Left ventricle myocardium superior (tissue), 1 donor: ENCODE measurements around the gene CLDN11. TPM values are rescaled to one million over a fixed set of nuclear protein-coding genes. Genes with fewer than 3 reads are reported as not detected.

Experiments used
- ATAC-seq: fragments of 200-7000 bp; cut with Tn5 transposase; one replicate; pipeline ENCODE4 v1.9.1; 2020; ENCODE audit warnings: mild to moderate bottlenecking, moderate library complexity
- DNase-seq: peaks from one replicate; pipeline ENCODE4 v3.0.0-alpha.2; 2020
- intact Hi-C: fragments of 100-400 bp; cut with micrococcal nuclease; formaldehyde crosslinking; loops from one replicate; pipeline ENCODE4 v1.11.0; 2022
- microRNA-seq: library from miRNA; unstranded; fragments of <30 nt; microRNA quantifications from one replicate; pipeline ENCODE4 v1.2.0, GENCODE V29; 2020; ENCODE audit warnings: borderline number of aligned reads
- total RNA-seq: library from RNA; stranded (reverse); fragmentation: NEBNext Ultra II Directional; extraction: Animal tissue kit (Norgen Biotek cat#: 25700); gene quantifications from one replicate; pipeline ENCODE4 v1.2.1, GENCODE V29; 2021
- donor health status: DM: no; HTN: yes; CAD: no; lungs with severe emphysema.

Gene CLDN11
- total RNA-seq, 1 donor from 2014 or later, result 4.2 TPM

DNA sequence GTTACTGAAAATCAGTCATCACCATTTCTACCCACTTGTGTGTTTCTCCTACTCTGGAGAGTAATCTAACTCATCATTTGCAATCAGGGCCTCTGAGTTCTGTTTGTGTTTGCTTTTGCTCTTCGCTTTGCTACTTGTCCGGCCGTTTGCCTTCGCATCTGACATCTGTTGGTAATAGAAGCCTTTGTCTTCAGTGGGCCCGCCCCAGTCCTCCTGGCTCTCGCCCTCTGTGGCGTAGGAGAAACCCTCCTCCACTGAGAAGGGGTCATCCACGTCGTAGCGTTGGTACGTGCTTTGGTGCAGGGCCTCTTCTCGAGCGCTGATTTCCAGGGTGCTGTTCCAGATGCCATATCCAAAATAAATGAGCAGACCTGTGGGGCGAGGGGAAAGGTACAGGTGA lies 48.3 kb downstream of the CLDN11 start:
- intact Hi-C loops, result no loop called here
- DNase-seq, result no peak
- ATAC-seq, result no peak

DNA sequence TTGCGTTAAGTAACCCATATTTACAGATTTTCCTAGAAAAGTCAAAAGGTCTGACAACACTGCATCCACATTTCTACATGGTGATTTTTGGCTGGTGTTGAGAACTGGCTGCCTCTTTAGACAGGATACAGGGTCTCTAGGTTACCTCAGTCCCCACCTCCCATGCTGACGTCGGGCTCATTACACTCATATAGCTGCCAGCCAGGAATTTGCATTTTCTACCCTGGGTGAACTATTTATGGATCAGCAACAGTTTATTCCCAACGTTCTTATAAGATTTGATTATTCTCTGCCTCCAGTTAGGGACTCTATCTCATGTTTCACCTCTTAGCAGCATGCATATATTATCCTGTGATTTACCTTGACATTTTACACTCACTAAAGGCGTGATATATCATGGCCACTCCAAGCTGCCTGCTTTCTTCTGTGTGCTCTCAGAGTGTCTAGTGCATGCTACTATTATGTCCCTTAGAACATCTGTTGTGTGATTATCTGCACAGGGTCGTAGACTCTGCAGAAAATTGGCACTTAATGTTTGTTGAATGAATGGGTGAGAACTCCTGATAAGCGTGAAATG lies 49.0 kb downstream of the CLDN11 start:
- no peak for DNase-seq
- intact Hi-C loops, result no loop called here
- no peak for ATAC-seq

DNA sequence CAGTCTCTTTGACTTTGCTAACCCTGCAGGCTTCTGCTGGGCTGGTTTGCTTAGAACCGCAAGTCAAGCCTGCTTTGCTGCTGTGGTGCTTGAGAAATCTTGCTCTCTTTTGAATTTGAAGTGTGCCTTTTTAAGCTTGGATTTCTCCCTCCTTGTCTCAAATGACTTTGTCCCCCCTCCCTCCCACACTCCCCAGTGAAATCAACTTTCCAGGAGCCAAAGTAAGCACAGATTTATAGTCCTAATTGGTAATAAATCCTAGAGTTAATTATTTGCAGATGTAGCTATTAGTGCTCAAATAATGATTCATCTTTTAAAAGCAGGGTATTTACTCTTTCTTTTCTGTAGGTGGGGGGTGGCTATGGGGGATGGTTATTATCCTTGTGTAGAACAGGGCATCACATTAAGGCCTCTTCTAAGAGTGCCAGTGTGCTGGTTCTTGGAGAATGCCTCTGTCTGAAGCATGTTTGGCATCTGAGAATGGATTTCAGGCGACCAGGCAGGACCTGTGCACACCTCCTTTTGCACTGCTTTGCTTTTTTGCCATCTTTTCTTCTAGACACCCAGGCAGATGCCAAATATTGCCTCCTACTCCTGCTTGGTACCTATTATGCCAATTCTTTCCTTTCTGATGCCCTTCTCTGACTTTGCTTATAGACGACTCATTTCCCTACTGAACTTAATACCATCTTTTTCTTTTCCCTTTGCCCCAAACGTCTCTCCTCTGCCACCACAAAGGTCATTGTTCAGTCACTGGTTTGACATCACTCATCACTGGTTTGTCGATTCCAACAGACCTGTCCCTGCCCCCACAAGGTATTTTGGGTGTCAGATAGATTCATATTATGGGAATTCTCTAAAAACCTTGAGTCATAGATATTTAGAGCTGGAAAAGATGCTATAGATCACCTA lies 50.7 kb downstream of the CLDN11 start:
- intact Hi-C loops, result no loop called here
- ATAC-seq, result no peak
- no peak for DNase-seq

DNA sequence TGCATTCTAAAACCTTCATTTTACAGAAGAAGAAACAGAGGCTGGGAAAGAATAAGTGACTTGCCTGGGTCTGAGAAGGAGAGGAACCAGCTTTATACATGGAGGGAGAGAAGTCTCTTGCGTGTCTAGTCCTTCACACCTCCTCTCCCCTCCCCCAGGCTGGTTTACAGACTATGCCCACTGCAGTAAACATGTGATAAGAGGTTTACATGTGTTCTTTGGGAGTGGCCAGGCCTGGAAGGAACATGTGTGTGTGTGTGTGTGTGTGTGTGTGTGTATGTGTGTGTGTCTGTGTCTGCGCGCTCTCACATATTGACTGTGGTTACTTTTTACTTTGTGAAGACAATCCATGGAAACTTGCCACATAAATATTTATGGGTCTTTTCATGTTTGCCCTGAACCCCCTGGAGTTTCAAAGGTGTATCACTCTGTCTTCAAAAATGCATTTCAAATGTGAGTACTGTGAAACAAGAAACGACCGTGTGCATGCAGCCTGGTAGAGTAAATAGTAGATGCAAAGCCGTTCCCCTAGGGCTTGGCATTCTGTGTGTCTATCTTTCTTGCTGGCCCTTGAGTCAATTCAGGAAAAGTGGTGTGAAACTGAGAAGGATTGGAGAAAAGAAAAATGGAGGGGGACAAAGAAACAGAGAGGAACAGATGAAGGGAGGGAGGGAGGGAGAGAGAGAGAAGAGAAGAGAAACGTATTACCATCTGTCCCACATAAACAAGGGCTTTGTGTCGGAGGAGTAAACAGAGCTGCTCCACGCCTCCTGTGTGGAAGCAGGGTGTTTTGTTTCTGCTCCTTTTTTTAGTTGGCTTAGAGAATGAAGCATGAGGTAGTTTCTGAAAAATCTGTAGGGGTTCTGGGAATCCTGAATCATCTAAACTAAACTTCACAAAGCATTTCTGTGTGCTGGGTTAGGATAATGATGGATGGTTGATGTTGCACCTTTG lies 51.7 kb downstream of the CLDN11 start:
- ATAC-seq (peak; percentile 32), DNase-seq (no peak)
- intact Hi-C loops, result no loop called here

DNA sequence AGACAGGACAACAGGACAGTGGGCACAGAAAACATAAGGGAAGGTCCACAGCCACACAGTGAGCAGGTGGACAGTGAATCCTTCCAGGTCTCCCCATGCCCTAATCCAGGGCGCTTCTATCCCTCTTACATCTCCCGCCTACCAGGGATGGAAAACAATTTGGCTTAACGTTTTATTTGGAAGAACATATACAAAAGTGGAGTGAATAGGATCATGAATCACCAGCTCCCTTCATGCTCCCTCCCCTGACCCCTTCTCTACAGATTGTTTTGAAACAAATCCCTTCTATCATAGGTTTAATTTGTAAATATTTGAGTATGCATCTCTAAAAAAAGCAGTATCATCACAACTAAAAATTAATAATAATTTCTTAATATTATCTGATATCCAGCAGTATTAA lies 52.5 kb downstream of the CLDN11 start:
- ATAC-seq (no peak), DNase-seq (no peak)
- intact Hi-C loops, result no loop called here

DNA sequence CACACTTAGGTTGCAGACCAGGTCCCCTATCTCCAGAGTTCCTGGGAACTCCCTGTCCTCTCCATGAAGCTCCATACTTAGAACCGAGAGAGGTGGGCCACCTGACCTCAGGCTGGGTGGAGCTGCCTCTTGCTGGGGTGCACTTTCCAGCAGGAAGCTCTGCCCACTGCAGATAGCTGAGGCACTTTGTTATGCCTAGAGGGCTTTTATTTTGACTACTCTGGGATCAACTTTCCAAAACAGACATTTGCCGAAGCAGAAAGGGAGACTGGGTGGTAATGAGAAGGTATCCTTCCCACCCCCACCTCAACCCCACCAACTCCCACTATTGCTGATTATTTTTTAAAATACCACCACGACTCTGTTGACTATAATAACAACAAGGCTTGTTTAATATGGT lies 54.7 kb downstream of the CLDN11 start:
- ATAC-seq (no peak), DNase-seq (no peak)
- intact Hi-C loops, result no loop called here

DNA sequence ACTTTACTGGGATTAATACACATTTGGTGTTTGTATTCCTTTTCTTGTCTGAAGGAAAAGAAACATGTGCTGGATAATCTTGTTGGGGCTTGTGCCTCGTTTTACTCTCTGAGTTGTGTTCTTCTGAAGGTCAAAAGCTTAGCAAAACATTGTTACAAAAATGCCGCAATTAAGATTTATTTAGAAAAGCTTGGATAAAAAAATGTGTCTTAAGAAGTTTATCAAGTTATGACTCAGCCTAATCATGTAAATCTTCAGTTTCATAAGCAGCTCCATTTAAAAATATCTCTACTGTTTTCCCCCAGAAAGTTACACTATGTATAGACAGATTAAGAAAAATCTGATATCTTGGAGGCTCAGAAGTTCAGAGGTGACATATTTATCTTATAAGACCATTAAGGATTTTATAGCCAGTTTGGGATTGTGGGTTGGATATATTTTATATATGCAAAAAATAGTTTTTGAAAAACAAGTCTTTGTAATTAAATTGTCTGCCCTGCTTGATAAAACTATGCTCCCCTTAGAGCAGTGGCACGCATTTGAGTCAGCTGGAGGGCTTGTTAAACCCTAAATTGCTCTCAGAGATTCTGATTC lies 56.5 kb downstream of the CLDN11 start:
- intact Hi-C loops, result no loop called here
- DNase-seq, result no peak
- no peak for ATAC-seq

DNA sequence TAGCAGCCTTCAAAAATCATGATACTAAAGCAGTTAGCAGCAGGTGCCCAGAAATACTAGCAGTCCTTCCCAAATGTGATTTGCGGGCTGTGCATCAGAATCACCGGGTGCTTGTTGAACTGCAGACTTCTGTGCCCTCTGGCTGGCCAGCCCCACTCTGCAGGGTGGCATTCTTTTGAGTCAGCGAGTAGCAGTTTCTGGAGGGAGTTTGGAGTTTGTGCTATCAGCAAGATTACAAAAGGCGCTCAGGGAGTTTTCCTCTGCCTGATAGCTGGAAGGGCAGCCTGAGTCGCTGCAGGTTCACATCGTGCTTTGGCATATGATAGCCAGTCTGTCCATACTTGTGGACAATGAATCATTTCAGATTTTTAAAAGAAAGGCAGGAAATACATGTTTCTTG lies 57.6 kb downstream of the CLDN11 start:
- ATAC-seq (no peak), DNase-seq (no peak)
- intact Hi-C loops, result no loop called here

DNA sequence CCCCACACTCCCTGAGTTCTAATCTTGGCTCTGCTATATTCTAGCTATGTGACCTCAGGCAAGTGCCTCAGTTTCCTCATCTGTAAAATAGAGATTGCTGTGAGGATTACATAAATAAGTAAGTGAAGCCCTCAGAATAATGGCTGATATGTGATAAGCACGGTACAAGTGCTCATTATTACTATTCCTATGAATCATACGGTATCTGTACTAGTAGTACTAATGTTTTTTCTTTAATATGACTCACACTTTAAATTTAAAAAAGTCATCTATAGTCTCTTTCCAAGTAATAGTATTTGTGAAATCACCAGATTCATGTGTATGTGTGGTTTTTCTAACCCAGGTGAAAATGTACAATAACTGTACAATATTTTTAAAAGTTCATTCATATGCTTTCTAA lies 58.7 kb downstream of the CLDN11 start:
- intact Hi-C loops, result no loop called here
- DNase-seq (no peak), ATAC-seq (no peak)

DNA sequence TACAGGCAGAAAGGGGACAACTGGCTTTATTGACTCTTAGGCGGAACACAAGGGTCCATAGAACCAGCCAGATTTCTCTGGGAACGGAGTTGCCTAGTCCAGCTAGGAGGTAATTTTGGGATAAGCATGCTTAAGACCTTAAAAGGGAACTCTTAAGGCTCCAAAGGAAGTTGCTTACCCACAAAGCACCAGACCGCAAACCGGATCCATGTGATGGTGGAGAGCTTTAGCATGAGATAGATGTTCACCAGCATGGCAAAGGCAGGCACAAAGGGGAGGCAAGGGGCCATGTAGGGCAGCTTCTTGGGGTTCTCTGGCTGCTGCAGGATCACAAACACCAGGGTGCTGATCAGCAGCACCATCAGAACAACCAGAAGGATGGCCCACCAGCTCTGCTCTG lies 61.4 kb downstream of the CLDN11 start:
- DNase-seq (no peak), ATAC-seq (no peak)
- intact Hi-C loops, result no loop called here

DNA sequence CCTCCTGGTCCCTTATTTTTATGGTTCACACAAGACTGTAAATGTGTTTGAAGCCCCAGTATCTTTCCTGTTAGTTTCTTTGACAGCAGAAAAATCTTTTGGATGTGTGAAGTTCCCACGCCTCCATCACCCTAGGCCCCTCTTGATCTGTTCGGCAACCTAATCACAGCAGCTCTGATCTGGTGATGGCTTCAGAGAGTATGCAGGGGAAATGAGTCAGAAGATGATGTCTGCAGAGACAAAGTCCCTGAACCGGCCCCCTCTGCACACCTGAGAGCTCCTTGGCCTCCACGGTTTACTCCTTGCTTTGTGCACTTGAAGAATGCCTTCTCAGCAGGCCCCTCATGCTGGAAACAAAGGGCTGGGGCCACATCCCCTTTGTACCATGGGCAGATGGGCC lies 63.5 kb downstream of the CLDN11 start:
- intact Hi-C loops, result no loop called here
- no peak for DNase-seq
- no peak for ATAC-seq

DNA sequence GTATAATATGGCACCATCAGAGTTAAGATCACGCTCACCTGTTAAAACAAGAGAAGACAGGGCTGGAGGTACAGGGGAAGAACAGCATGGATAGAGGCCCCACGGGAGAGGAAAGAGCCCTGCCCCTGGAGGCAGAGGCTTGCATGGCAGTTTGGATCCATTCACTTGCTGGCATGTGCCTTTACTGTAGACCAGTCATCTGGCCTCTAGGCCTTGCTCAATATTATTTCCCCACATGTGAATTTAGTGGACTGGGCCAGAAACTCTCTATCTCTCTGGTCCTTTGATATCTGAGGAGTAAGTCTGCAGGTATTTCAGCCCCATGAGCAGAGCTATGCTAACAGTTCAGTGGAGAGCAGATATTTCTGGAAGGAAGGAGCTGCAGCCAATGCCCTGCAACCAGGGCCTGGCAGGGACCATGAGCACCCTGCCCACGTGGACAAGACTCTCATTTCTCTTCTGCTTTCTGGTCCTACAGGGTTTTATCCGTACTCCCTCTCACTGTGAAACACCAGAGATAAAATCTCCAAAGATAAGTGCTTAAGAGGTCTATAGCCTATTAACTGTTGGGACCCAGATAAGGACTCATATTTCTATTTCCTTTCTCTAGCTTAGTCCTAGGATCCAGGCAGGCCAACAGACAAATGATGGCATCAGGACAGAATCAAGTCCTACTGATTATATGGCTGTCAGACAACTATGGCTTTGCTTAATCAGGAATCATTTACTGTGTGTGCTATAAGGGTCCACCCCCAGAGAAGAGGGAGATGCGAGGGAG lies 65.0 kb downstream of the CLDN11 start:
- ATAC-seq, result no peak

More for the DNA sequence above, 65.0 kb downstream of the CLDN11 start:
- no peak for DNase-seq
- intact Hi-C loops, result no loop called here

Small RNA genes lying within 50 kb of the gene (microRNA-seq; reads per million reads assigned to microRNA genes)
- not detected for gene MIR6828

Other genes starting within 250 kb of the CLDN11 start
- gene PHC3, start 237.1 kb upstream of the CLDN11 start, total RNA-seq, result 48.8 TPM
- gene PRKCI, start 196.4 kb upstream of the CLDN11 start, total RNA-seq, result 15.8 TPM
- 17.2 TPM for gene SKIL, start 61.2 kb upstream of the CLDN11 start, total RNA-seq
- not detected for gene SLC7A14, start 167.2 kb downstream of the CLDN11 start, total RNA-seq